Esophagus muscularis mucosa (tissue), 4 donors: ENCODE results near the gene NRCAM. TPM values are rescaled to one million over a fixed set of nuclear protein-coding genes. Genes with fewer than 3 reads are reported as not detected.

Experiments used
- DNase-seq: peaks from one replicate; pipeline ENCODE4 v3.0.0-alpha.2; 2017; ENCODE audit errors: extremely low spot score
- H3K27ac ChIP-seq, 4 donors: fragments of 200-600 bp; sonication (generic); replicated peaks in 1 of 4; 1 replicate in 3 of 4; 2 replicates in 1 of 4; pipeline ENCODE4 v1.5.1; 2016 to 2019; ENCODE audit warnings: mild to moderate bottlenecking in 1 of 4
- H3K27me3 ChIP-seq, 4 donors: fragments of 200-600 bp; sonication (generic); one replicate each; pipeline versions ENCODE4 v1.5.1 to v1.6.0; 2016 to 2019
- H3K36me3 ChIP-seq, 4 donors: fragments of 200-600 bp; sonication (generic); one replicate each; pipeline ENCODE4 v1.5.1; 2016 to 2019
- H3K4me1 ChIP-seq, 4 donors: fragments of 200-600 bp; sonication (generic); one replicate each; pipeline ENCODE4 v1.5.1; 2016 to 2019
- H3K4me3 ChIP-seq, 4 donors: fragments of 200-600 bp; sonication (generic); 1 replicate in 2 of 4; 2 replicates in 2 of 4; pipeline ENCODE4 v1.5.1; 2016 to 2019; ENCODE audit warnings: mild to moderate bottlenecking in 4 of 4, moderate library complexity in 1 of 4
- H3K9me3 ChIP-seq, 4 donors: fragments of 200-600 bp; sonication (generic); 1 replicate in 3 of 4; 2 replicates in 1 of 4; pipeline ENCODE4 v1.5.1; 2016 to 2019
- EP300 ChIP-seq: sonication (generic); formaldehyde crosslinking; IDR thresholded peaks from one replicate; pipeline ENCODE4 v1.6.1; 2017; ENCODE audit warnings: antibody characterized with exemption
- POLR2A ChIP-seq: fragments of 450-650 bp; IDR thresholded peaks from one replicate; pipeline ENCODE4 v1.6.1; 2017; ENCODE audit warnings: antibody characterized with exemption, moderate library complexity, mild to moderate bottlenecking, low read depth
- POLR2AphosphoS5 ChIP-seq, 2 donors: sonication (generic); formaldehyde crosslinking; IDR thresholded peaks; one replicate each; pipeline ENCODE4 v1.6.1; 2017; ENCODE audit warnings: antibody characterized with exemption in 2 of 2
- WGBS: methylation state at CpG from one replicate; pipeline ENCODE4 v1.1.5; 2018; 5-methylcytosine and 5-hydroxymethylcytosine counted together
- intact Hi-C: fragments of 100-400 bp; cut with DNase I; formaldehyde crosslinking; loops from one replicate; pipeline ENCODE4 v1.15.1; 2023
- total RNA-seq, 4 donors: library from RNA; depleted of rRNA; stranded (reverse); fragments of >200 nt; gene quantifications; one replicate each; pipeline versions ENCODE4 v1.1.0 to v1.2.1, GENCODE V29; 2016
- TF ChIP-seq, protein P1 (sequence below), 3 experiments: fragments of 200-600 bp in 2 of 3; fragments of 450-650 bp in 1 of 3; sonication (generic) in 2 of 3; IDR thresholded peaks; one replicate each; pipeline ENCODE4 v1.5.1; 2017 to 2019; ENCODE audit warnings: antibody characterized with exemption in 3 of 3, mild to moderate bottlenecking in 2 of 3, moderate library complexity in 1 of 3

NRCAM gene
- total RNA-seq, 4 donors from 2014 or later = 2.9 to 5.2 (median 3.3) TPM

DNA sequence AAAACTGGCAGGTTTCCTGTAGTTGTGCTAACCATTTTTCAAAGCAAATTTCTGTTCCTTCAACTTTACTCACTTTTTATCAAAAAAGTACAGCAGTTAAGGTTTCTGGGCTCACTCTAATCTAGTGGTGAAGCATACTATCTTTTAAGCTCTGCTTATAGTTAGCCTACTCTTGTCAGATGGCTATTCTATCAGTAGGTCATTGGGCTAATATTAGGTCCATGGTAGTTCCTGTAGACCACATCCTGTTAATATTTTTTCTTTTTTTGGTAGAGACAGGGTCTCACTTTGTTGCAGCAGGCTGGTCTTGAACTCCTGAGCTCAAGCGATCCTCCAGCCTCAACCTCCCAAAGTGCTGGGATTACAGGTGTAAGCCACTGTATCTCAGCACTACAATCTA, 27.9 kb upstream of the NRCAM start:
- Histone ChIP-seq H3K27ac (no peak overlapping the region), H3K4me3 (no peak overlapping the region), H3K9me3 (no peaks in the 10 kb centered on the region), H3K36me3 (peaks cover 8 to 49% (median 28%) of the 10 kb centered on the region in 4 donors), H3K27me3 (no peaks in the 10 kb centered on the region), H3K4me1 (peaks cover 0 to 10% (median 6%) of the 10 kb centered on the region in 4 donors)
- no peak for DNase-seq
- 100% methylated on average over 1 of the region's 1 CpG for WGBS
- intact Hi-C loops = no loop called here
- TF ChIP-seq POLR2AphosphoS5 (IDR thresholded peaks at IDR 0.05) (no peak), POLR2A (no peak), EP300 (no peak)
- TF ChIP-seq, protein P1, sequence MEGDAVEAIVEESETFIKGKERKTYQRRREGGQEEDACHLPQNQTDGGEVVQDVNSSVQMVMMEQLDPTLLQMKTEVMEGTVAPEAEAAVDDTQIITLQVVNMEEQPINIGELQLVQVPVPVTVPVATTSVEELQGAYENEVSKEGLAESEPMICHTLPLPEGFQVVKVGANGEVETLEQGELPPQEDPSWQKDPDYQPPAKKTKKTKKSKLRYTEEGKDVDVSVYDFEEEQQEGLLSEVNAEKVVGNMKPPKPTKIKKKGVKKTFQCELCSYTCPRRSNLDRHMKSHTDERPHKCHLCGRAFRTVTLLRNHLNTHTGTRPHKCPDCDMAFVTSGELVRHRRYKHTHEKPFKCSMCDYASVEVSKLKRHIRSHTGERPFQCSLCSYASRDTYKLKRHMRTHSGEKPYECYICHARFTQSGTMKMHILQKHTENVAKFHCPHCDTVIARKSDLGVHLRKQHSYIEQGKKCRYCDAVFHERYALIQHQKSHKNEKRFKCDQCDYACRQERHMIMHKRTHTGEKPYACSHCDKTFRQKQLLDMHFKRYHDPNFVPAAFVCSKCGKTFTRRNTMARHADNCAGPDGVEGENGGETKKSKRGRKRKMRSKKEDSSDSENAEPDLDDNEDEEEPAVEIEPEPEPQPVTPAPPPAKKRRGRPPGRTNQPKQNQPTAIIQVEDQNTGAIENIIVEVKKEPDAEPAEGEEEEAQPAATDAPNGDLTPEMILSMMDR (IDR thresholded peaks at IDR 0.05) = no peak

DNA sequence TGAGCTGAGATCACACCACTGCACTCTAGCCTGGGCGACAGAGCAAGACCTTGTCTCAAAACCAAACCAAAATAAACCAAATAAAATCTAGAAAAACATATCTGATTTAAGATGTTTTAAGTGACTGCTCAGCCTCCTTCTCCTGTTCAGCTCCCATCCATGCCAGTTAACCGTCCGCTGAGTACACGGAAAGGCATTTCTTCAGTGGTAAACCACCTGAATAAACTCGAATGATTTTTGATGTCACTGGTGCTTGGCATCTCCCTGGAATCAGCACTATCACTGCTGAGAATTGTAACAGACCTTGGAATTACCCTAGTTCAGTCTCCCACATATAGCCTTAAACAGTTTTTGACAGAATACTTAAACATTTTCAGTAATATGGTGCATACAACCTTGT, 24.1 kb upstream of the NRCAM start:
- Histone ChIP-seq H3K9me3 (no peaks in the 10 kb centered on the region), H3K27ac (no peak overlapping the region), H3K4me3 (no peak overlapping the region), H3K4me1 (no peaks in the 10 kb centered on the region), H3K36me3 (peaks cover 11 to 73% (median 41%) of the 10 kb centered on the region in 4 donors), H3K27me3 (no peaks in the 10 kb centered on the region)
- no peak for TF ChIP-seq POLR2AphosphoS5 (IDR thresholded peaks at IDR 0.05)
- TF ChIP-seq POLR2A = no peak
- no peak for TF ChIP-seq EP300
- TF ChIP-seq, protein P1 (IDR thresholded peaks at IDR 0.05) = no peak
- DNase-seq = no peak
- 98% methylated on average over 5 of the region's 5 CpGs for WGBS
- intact Hi-C loops = no loop called here

DNA sequence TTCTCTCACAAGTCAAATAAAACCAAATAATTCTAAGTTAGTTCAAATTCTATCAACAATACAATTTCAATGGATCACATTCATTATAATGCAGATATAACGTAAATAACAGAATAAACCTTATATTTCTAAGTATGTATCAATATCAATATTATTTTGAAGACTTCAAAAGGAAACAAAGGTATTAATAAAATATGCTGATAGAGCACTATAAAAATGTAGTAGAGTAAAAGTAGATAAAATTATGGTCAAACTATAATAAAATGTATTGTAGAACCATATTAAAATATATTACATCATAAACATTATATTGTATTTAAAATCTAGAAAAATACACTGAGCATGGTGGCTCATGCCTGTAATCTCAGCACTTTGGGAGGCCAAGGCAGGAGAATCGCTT, 23.5 kb upstream of the NRCAM start:
- no peak overlapping the region for H3K4me3 ChIP-seq
- no peak overlapping the region for H3K27ac ChIP-seq
- 95% methylated on average over 2 of the region's 2 CpGs for WGBS
- H3K9me3 ChIP-seq = no peaks in the 10 kb centered on the region
- H3K27me3 ChIP-seq = no peaks in the 10 kb centered on the region
- no peak for TF ChIP-seq POLR2AphosphoS5 (IDR thresholded peaks at IDR 0.05)
- TF ChIP-seq POLR2A = no peak
- TF ChIP-seq, protein P1 (IDR thresholded peaks at IDR 0.05) = no peak
- TF ChIP-seq EP300 = no peak
- intact Hi-C loops = no loop called here
- H3K4me1 ChIP-seq = no peaks in the 10 kb centered on the region
- peaks cover 11 to 74% (median 41%) of the 10 kb centered on the region in 4 donors for H3K36me3 ChIP-seq
- no peak for DNase-seq

DNA sequence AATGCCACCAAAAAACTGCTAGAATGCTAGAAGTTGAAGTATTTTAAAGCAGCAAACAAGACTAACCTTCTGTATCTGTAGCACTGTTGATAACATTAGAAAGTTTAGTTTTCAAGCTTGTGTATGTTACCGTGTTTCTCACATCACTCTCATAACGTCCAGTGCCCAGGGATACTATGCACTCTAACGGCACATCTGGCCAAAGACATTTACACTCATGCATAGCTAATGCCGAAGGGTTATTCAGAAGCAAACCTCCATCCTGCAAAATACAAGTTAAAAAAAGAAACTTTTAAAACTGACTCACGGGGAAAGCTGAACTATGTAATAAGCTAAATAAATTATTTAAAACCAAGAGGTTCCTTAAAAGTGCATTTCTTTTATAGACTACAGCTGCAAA, 22.9 kb upstream of the NRCAM start:
- Histone ChIP-seq H3K27me3 (no peaks in the 10 kb centered on the region), H3K4me1 (no peaks in the 10 kb centered on the region), H3K36me3 (peaks cover 11 to 73% (median 41%) of the 10 kb centered on the region in 4 donors), H3K4me3 (no peak overlapping the region), H3K27ac (no peak overlapping the region), H3K9me3 (no peaks in the 10 kb centered on the region)
- TF ChIP-seq, protein P1 (IDR thresholded peaks at IDR 0.05) = no peak
- TF ChIP-seq POLR2A = no peak
- TF ChIP-seq EP300 = no peak
- no peak for TF ChIP-seq POLR2AphosphoS5 (IDR thresholded peaks at IDR 0.05)
- 90% methylated on average over 5 of the region's 5 CpGs for WGBS
- intact Hi-C loops = no loop called here
- no peak for DNase-seq

DNA sequence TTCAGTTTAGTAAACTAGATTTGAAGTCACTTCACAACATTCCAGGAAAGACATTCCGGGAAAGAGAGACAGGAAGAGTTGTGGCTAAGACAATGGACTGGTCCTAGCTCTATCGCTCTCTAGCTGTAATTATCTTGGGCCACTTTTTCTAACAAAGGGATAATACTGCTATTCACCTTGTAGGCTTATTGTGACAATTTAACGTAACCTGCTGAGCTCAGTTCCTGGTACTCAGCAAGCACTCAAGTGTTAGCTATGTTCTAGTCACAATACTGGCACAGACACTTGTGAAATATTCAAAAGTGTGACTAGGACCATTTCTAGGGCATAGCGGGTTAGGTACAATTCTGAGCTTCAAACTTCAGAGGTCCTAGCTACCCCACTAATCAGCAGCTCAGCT, 12.0 kb upstream of the NRCAM start:
- Histone ChIP-seq H3K27ac (no peak overlapping the region), H3K9me3 (no peaks in the 10 kb centered on the region), H3K4me3 (no peak overlapping the region), H3K4me1 (no peaks in the 10 kb centered on the region), H3K36me3 (peaks cover 0 to 21% (median 3%) of the 10 kb centered on the region in 4 donors), H3K27me3 (no peaks in the 10 kb centered on the region)
- WGBS = 66% methylated on average over 4 of the region's 4 CpGs
- TF ChIP-seq EP300 (no peak), POLR2A (no peak), POLR2AphosphoS5 (IDR thresholded peaks at IDR 0.05) (no peak)
- TF ChIP-seq, protein P1 (IDR thresholded peaks at IDR 0.05) = no peak
- no peak for DNase-seq
- intact Hi-C loops = no loop called here
